LNCaP clone FGC (cell line): ENCODE data around the gene GSG1.

Source experiments
- DNase-seq: peaks from one replicate; pipeline ENCODE4 v3.0.0-alpha.2; 2011; ENCODE audit warnings: low read depth
- H3K4me3 ChIP-seq: 2 replicates; pipeline ENCODE4 v1.5.1; 2011; ENCODE audit warnings: mild to moderate bottlenecking, low read depth, low read length, control low read depth
- TF ChIP-seq, protein P1 (sequence below): IDR thresholded peaks from 2 replicates; pipeline ENCODE4 v1.5.1; 2012; ENCODE audit warnings: mild to moderate bottlenecking; ENCODE audit not compliant: control insufficient read depth, insufficient read depth; ENCODE audit errors: extremely low read depth

Gene GSG1

DNA sequence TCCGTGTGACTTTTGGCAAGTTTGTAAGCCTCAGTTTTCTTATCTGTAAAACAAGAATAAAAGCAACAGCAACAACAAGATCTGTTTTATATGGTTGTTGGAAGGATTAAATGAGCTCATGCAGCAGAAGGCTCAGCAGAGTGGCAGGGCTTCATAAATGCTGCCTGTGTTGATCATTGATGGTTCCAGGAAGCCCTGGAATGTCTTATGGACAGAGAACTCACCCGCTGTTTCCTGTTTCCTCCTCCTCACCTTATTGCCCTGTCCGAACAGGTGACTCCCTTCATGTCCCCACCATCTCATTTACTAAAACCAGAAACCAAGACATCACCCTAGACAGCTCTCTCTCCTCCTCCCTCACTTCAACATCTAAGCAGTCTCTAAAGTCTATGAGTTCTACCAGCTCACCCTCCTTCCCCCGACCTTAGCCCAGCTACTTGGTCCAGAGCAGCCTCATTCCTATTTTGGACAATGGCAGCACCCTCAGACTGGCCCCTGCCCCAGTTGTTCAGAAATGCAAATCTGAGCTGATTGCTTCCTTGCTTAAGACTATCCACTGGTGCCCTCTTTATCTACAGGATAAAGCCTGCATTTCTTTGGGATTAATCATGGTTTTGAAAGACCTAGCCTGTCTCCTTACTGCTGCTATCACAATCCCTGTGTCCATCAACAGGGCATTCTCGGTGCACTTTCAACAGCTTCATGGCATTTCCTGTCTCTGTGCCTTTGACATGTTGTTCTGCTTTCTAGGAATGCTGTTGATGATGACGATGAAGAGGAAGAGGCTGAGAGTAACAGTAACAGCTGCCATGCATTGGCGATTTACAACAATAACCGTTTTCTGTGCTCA is 21.4 kb upstream of the GSG1 start:
- H3K4me3 ChIP-seq: no peak overlapping the region
- TF ChIP-seq, protein P1, sequence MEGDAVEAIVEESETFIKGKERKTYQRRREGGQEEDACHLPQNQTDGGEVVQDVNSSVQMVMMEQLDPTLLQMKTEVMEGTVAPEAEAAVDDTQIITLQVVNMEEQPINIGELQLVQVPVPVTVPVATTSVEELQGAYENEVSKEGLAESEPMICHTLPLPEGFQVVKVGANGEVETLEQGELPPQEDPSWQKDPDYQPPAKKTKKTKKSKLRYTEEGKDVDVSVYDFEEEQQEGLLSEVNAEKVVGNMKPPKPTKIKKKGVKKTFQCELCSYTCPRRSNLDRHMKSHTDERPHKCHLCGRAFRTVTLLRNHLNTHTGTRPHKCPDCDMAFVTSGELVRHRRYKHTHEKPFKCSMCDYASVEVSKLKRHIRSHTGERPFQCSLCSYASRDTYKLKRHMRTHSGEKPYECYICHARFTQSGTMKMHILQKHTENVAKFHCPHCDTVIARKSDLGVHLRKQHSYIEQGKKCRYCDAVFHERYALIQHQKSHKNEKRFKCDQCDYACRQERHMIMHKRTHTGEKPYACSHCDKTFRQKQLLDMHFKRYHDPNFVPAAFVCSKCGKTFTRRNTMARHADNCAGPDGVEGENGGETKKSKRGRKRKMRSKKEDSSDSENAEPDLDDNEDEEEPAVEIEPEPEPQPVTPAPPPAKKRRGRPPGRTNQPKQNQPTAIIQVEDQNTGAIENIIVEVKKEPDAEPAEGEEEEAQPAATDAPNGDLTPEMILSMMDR: no peak
- DNase-seq: no peak

DNA sequence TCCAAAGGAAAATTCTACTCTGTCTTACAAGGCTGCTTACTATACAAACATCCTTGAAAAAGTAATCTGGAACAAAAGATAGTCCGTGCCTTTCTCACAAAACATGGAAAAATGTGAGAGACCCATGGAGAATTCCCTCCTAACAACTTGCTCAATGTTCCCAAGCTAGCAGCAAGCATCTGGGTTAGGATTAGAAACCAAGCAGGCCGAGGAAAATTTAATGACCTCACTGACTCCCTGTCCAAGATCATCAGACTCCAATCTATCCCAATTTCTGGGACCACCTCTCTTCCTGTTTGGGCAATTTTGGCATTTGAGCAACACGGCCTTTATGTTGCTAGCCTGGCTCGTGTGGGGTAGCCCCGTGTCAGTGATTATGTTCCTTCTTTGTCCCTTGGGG is 18.1 kb upstream of the GSG1 start:
- TF ChIP-seq, protein P1: no peak
- no peak for DNase-seq

DNA sequence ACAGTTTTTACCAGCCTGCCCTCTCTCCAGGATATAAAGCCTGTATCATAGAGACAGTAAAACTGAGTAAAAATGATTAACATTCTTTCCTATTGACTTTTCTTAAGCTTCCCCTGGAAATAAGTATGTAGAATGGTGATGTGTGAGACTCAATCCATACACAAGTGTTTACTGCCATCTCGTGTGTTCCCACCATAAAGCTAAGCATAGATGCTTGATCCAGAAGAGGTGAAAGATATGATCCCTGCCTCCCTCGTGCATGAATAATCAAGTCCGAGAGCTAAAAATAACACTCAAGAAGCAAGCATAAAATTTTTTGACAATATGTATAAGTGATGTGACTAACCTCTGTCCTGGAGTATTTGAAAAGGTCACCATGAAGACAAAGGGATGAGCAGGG is 16.9 kb upstream of the GSG1 start:
- TF ChIP-seq, protein P1: no peak
- H3K4me3 ChIP-seq: no peak overlapping the region
- no peak for DNase-seq

More for the DNA sequence above, 18.1 kb upstream of the GSG1 start:
- H3K4me3 ChIP-seq: no peak overlapping the region

DNA sequence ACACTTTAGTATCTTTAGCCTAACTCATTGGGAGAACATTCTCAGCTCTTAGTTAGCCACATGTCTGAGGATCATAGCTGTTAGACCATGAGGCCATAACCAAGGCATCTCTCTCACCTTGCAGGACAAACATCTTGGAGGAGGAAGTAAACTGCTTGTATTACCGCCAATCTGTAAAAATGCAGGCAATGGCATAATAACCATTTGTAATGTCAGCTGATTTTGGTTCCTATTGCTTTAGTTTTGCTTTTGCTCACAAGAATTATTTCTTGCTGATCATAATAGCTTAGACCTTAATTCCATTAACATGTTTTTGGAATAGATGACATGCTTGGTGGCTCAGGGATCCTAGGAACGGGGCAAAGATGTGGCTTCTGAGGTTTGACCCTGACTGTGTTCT is 16.4 kb upstream of the GSG1 start:
- no peak overlapping the region for H3K4me3 ChIP-seq
- no peak for DNase-seq
- TF ChIP-seq, protein P1: no peak

DNA sequence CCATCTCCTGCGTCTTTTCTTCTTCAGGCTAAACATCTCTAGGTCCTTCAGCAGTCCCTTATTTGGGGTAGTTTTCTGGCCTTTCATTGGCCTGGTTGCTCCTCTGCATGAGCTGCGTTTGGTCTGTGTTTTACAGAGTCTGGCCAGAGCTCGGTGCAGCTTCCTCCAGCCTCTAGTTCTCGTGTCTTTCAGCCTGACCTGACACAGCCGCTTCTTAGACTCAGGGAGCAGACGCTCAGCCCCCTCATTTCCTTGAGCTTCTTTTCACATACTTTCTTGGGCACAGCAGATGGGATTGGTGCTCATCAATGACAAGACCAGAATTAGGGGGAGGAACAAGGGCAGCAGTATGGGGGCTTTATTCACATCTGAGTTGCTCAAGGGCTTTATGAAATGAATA is 13.6 kb upstream of the GSG1 start:
- TF ChIP-seq, protein P1: no peak
- H3K4me3 ChIP-seq: no peak overlapping the region
- DNase-seq: no peak

DNA sequence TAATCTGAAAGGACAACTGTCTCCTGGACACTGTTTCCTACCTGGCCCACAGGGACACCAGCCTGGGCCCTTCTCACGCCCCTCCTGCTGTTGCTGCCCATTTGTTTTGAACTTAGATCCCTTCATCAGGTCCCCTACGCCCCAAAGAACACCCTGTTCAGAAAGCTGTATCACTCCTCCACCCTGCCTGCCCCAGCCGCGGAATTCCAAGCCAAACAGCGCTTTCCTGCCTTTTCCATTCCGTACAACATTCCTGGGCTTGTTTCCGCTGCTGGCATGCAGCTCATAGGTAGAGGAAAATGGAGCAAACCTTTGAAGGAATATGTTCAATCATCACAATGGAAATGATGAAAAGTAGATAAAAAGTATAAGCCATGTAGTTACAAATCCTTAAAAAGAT is 12.8 kb upstream of the GSG1 start:
- H3K4me3 ChIP-seq: no peak overlapping the region
- no peak for DNase-seq
- TF ChIP-seq, protein P1: no peak

DNA sequence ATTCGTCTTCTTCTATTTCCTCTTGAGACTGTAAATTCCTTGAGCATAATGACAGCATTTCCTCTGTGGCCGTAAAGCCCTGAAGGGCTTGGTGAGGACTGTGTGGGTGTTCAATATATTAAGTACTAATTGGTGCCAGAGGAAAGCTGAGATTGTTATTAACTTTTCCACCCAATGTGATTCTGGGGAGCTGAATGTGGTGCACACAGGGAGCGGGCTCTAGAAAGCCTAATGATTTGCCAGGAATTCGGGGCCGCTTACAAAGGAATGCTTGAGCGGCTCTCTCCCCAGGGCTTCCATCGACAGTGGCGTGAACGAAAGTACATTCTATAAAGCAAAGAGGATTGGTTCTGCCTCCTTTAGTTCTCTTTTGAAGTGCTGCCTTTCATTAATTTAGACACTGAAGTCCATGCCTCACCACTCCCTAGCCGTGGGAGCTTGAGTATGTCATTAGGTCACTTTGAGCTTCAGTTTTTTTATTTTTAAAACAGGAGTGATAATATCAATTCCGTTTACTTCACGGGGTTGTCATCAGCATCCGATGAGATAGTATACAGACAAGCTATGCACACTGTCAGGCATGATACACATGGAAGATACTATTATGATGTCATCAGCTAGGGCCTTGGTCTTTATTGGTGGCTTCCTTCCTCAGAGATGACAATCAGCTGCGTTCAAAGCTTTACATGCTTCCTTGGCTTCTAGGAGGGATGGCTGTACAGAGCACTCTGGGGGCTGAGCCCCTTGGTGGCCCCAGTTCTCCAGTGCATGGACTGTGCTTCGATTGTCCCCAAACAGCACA is 11.0 kb upstream of the GSG1 start:
- no peak for DNase-seq
- TF ChIP-seq, protein P1: no peak
- H3K4me3 ChIP-seq: no peak overlapping the region
